Ishikawa (cell line): Measurements from ENCODE around the gene ACCS.
A peak's percentile ranks its signal among the peaks of the same experiment; 100 is the strongest.

Source experiments
- CEBPB ChIP-seq: IDR thresholded peaks from 2 replicates; pipeline ENCODE4 v1.6.1; 2012
- CREB1 ChIP-seq: IDR thresholded peaks from 2 replicates; pipeline ENCODE4 v1.6.1; 2012; ENCODE audit warnings: low read depth
- EGR1 ChIP-seq: IDR thresholded peaks from 2 replicates; pipeline ENCODE4 v1.6.1; 2012
- EP300 ChIP-seq: IDR thresholded peaks from 2 replicates; pipeline ENCODE4 v1.6.1; 2012; ENCODE audit warnings: borderline replicate concordance
- FOXM1 ChIP-seq: IDR thresholded peaks from 2 replicates; pipeline ENCODE4 v1.6.1; 2012; ENCODE audit warnings: low read depth, borderline replicate concordance
- MAX ChIP-seq: IDR thresholded peaks from 2 replicates; pipeline ENCODE4 v1.6.1; 2012
- NFIC ChIP-seq: IDR thresholded peaks from 2 replicates; pipeline ENCODE4 v1.6.1; 2012
- RAD21 ChIP-seq: IDR thresholded peaks from 2 replicates; pipeline ENCODE4 v1.6.1; 2012; ENCODE audit warnings: low read depth
- REST ChIP-seq: IDR thresholded peaks from 2 replicates; pipeline ENCODE4 v1.6.1; 2012; ENCODE audit warnings: low read depth, mild to moderate bottlenecking
- TAF1 ChIP-seq: IDR thresholded peaks from 2 replicates; pipeline ENCODE4 v1.6.1; 2012; ENCODE audit warnings: low read depth, mild to moderate bottlenecking
- TCF12 ChIP-seq: IDR thresholded peaks from 2 replicates; pipeline ENCODE4 v1.6.1; 2012; ENCODE audit warnings: low read depth
- TEAD4 ChIP-seq: IDR thresholded peaks from 2 replicates; pipeline ENCODE4 v1.6.1; 2012
- USF1 ChIP-seq: IDR thresholded peaks from 2 replicates; pipeline ENCODE4 v1.6.1; 2012
- YY1 ChIP-seq: IDR thresholded peaks from 2 replicates; pipeline ENCODE4 v1.6.1; 2012; ENCODE audit warnings: low read depth
- ZBTB7A ChIP-seq: IDR thresholded peaks from 2 replicates; pipeline ENCODE4 v1.6.1; 2012; ENCODE audit warnings: low read depth

The ACCS gene

GRCh38 chr11:44110231-44110679 is 44.2 kb downstream of the ACCS start:
- TF ChIP-seq ZBTB7A: no peak
- TF ChIP-seq RAD21: peak; percentile 79

- TF ChIP-seq MAX (no peak), NFIC (peak; percentile 23; the same call in 1 of the 2 replicates), EP300 (no peak), REST (peak; percentile 50; the same call in 1 of the 2 replicates), YY1 (no peak)
These were observed 46.2 kb downstream of the ACCS start for GRCh38 chr11:44112091-44112821.

GRCh38 chr11:44113018-44113417 is 46.9 kb downstream of the ACCS start:
- TF ChIP-seq MAX: no peak
- TF ChIP-seq TCF12: no peak
- TF ChIP-seq RAD21: no peak
- TF ChIP-seq CEBPB: no peak
- no peak for TF ChIP-seq REST
- TF ChIP-seq TAF1: no peak
- no peak for TF ChIP-seq USF1
- TF ChIP-seq EP300: no peak
- TF ChIP-seq CREB1: no peak
- no peak for TF ChIP-seq EGR1
- no peak for TF ChIP-seq TEAD4
- no peak for TF ChIP-seq NFIC
- no peak for TF ChIP-seq FOXM1
- no peak for TF ChIP-seq YY1
- no peak for TF ChIP-seq ZBTB7A

- no peak for TF ChIP-seq TAF1
- TF ChIP-seq FOXM1: no peak
- no peak for TF ChIP-seq ZBTB7A
- TF ChIP-seq USF1: no peak
- no peak for TF ChIP-seq REST
- no peak for TF ChIP-seq RAD21
- no peak for TF ChIP-seq YY1
These were observed 47.5 kb downstream of the ACCS start for GRCh38 chr11:44113572-44113971.

- TF ChIP-seq CEBPB: no peak
- TF ChIP-seq MAX: no peak
- no peak for TF ChIP-seq TEAD4
- TF ChIP-seq USF1: no peak
- TF ChIP-seq FOXM1: no peak
- TF ChIP-seq RAD21: no peak
- TF ChIP-seq CREB1: no peak
- no peak for TF ChIP-seq NFIC
- TF ChIP-seq EGR1: no peak
- TF ChIP-seq YY1: no peak
- no peak for TF ChIP-seq REST
- no peak for TF ChIP-seq EP300
- TF ChIP-seq TCF12: no peak
- no peak for TF ChIP-seq TAF1
- no peak for TF ChIP-seq ZBTB7A
These were observed 50.3 kb downstream of the ACCS start for GRCh38 chr11:44116234-44116830.
